ENCODE results near the gene ECT2L. TPM values are rescaled to one million over a fixed set of nuclear protein-coding genes. Genes with fewer than 3 reads are reported as not detected.

ECT2L gene
- total RNA-seq, 5 donors from 2014 or later (not counting 1 experiment from before 2014, with no cell fraction given) = 0.06 TPM; not detected in 3

GRCh38 chr6:138864343-138864890, 68.5 kb downstream of the ECT2L start:
- H3K4me1 Mint-ChIP-seq = no peaks in the 10 kb centered on the region
- no peaks in the 10 kb centered on the region for H3K9me3 ChIP-seq
- peaks cover 0 to 8% of the 10 kb centered on the region in 2 experiments for H3K27me3 ChIP-seq (replicated peaks in 1 of 2; ENCODE audit: control insufficient read depth in 2 of 2, extremely low read depth in 1 of 2, insufficient read depth in 2 of 2, low read length in 1 of 2)
- H3K4me1 ChIP-seq (ENCODE audit: control insufficient read depth in 1 of 2, extremely low read depth in 1 of 2, insufficient read depth in 2 of 2, low read length in 2 of 2) = no peaks in the 10 kb centered on the region
- WGBS (ENCODE audit: insufficient coverage) = 100% methylated on average over 2 of the region's 6 CpGs
- CTCF ChIA-PET = no interaction called here
- ATAC-seq (replicated peaks in 1 of 4) (no peak), DNase-seq (no peak)
- peaks cover 11 to 17% of the 10 kb centered on the region in 2 donors for H3K27me3 Mint-ChIP-seq
- no peak overlapping the region for H3K27ac Mint-ChIP-seq
- no peak overlapping the region for H3K27ac ChIP-seq (ENCODE audit: low read length)
- no peak overlapping the region for H3K4me3 Mint-ChIP-seq
- no peak overlapping the region for H3K4me3 ChIP-seq (ENCODE audit: control insufficient read depth in 1 of 2, extremely low read depth in 1 of 2, low read length in 1 of 2)
- H3K9me3 Mint-ChIP-seq = no peaks in the 10 kb centered on the region
- no peaks in the 10 kb centered on the region for H3K36me3 Mint-ChIP-seq
- POLR2A ChIA-PET = interaction anchor here in 1 of 2 donors (0.7 kb wide), 1 partner anchor 521 kb away, joined by 12 read pairs; no protein-coding TSS in a partner anchor
- no peaks in the 10 kb centered on the region for H3K36me3 ChIP-seq (ENCODE audit: control insufficient read depth in 2 of 2, extremely low read depth in 1 of 2, insufficient read depth in 1 of 2, low read length in 1 of 2)

DNA sequence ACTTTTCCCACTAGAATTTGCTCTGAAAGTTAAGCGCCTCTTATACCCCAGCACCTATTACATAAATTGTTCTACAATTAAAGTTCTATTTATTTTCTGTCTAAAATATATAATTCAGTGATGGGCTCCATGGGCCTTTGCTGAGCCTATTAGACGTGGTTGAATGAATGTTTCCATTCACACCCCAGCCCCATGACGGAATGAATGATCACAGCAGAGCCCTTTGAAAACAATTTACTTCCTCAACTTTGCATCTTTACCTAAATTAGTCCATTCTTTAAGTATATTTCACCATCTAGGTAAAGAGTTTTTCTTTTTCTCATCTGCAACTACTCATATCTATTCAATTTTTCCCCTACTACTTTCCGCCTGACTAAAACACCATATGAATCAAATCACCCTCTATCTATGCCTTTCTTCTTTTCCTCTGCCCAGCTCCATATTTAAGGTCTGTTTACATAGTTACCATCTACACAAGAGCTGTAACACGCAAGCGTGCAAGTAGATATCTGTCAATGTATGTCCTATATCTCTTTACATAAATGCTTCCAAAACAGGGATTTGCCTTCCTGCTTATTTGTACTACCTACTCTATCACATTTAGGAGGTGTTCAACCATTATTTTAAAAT, 69.7 kb downstream of the ECT2L start:
- POLR2A ChIA-PET = interaction anchor here in 1 of 2 donors (0.7 kb wide), 1 partner anchor 1107 kb away, joined by 6 read pairs; no protein-coding TSS in a partner anchor
- Histone ChIP-seq H3K27ac (ENCODE audit: low read length) (no peak overlapping the region), H3K36me3 (ENCODE audit: control insufficient read depth in 2 of 2, extremely low read depth in 1 of 2, insufficient read depth in 1 of 2, low read length in 1 of 2) (no peaks in the 10 kb centered on the region), H3K27me3 (replicated peaks in 1 of 2; ENCODE audit: control insufficient read depth in 2 of 2, extremely low read depth in 1 of 2, insufficient read depth in 2 of 2, low read length in 1 of 2) (peaks cover 0 to 4% of the 10 kb centered on the region in 2 experiments), H3K9me3 (no peaks in the 10 kb centered on the region), H3K4me3 (ENCODE audit: control insufficient read depth in 1 of 2, extremely low read depth in 1 of 2, low read length in 1 of 2) (no peak overlapping the region), H3K4me1 (ENCODE audit: control insufficient read depth in 1 of 2, extremely low read depth in 1 of 2, insufficient read depth in 2 of 2, low read length in 2 of 2) (no peaks in the 10 kb centered on the region)
- peaks cover 11 to 17% of the 10 kb centered on the region in 2 donors for H3K27me3 Mint-ChIP-seq
- CTCF ChIA-PET = no interaction called here
- no peaks in the 10 kb centered on the region for H3K4me1 Mint-ChIP-seq
- H3K9me3 Mint-ChIP-seq = no peaks in the 10 kb centered on the region
- no peak overlapping the region for H3K4me3 Mint-ChIP-seq
- no peak for DNase-seq
- H3K36me3 Mint-ChIP-seq = no peaks in the 10 kb centered on the region
- 67% methylated on average over 1 of the region's 6 CpGs for WGBS (ENCODE audit: insufficient coverage)
- no peak for ATAC-seq (replicated peaks in 1 of 4)
- no peak overlapping the region for H3K27ac Mint-ChIP-seq

- CTCF ChIA-PET = interaction anchor here in 1 of 2 donors (0.6 kb wide), 1 partner anchor 75 kb away, joined by 4 read pairs; no protein-coding TSS in a partner anchor
- H3K9me3 Mint-ChIP-seq = no peaks in the 10 kb centered on the region
Observed at GRCh38 chr6:138868181-138868580, 72.3 kb downstream of the ECT2L start.

GRCh38 chr6:138869398-138869797, 73.5 kb downstream of the ECT2L start:
- no peak overlapping the region for H3K4me3 ChIP-seq (ENCODE audit: control insufficient read depth in 1 of 2, extremely low read depth in 1 of 2, low read length in 1 of 2)
- no peak overlapping the region for H3K27ac Mint-ChIP-seq
- ChIA-PET POLR2A (no interaction called here), CTCF (no interaction called here)
- H3K27ac ChIP-seq (ENCODE audit: low read length) = no peak overlapping the region
- no peaks in the 10 kb centered on the region for H3K9me3 ChIP-seq
- peaks cover 4 to 6% of the 10 kb centered on the region in 2 donors for H3K27me3 Mint-ChIP-seq
- WGBS (ENCODE audit: insufficient coverage) = no CpG with 5 or more reads among the region's 4 CpGs
- DNase-seq (no peak), ATAC-seq (replicated peaks in 1 of 4) (no peak)
- H3K36me3 ChIP-seq (ENCODE audit: control insufficient read depth in 2 of 2, extremely low read depth in 1 of 2, insufficient read depth in 1 of 2, low read length in 1 of 2) = no peaks in the 10 kb centered on the region
- H3K4me3 Mint-ChIP-seq = no peak overlapping the region
- no peaks in the 10 kb centered on the region for H3K36me3 Mint-ChIP-seq
- H3K9me3 Mint-ChIP-seq = no peaks in the 10 kb centered on the region
- H3K4me1 Mint-ChIP-seq = no peaks in the 10 kb centered on the region
- no peaks in the 10 kb centered on the region for H3K4me1 ChIP-seq (ENCODE audit: control insufficient read depth in 1 of 2, extremely low read depth in 1 of 2, insufficient read depth in 2 of 2, low read length in 2 of 2)
- H3K27me3 ChIP-seq (replicated peaks in 1 of 2; ENCODE audit: control insufficient read depth in 2 of 2, extremely low read depth in 1 of 2, insufficient read depth in 2 of 2, low read length in 1 of 2) = peaks cover 0 to 3% of the 10 kb centered on the region in 2 experiments

More at GRCh38 chr6:138868181-138868580, 72.3 kb downstream of the ECT2L start:
- Histone ChIP-seq H3K27me3 (replicated peaks in 1 of 2; ENCODE audit: control insufficient read depth in 2 of 2, extremely low read depth in 1 of 2, insufficient read depth in 2 of 2, low read length in 1 of 2) (peaks cover 0 to 6% of the 10 kb centered on the region in 2 experiments), H3K27ac (ENCODE audit: low read length) (no peak overlapping the region), H3K4me1 (ENCODE audit: control insufficient read depth in 1 of 2, extremely low read depth in 1 of 2, insufficient read depth in 2 of 2, low read length in 2 of 2) (no peaks in the 10 kb centered on the region), H3K9me3 (no peaks in the 10 kb centered on the region), H3K4me3 (ENCODE audit: control insufficient read depth in 1 of 2, extremely low read depth in 1 of 2, low read length in 1 of 2) (no peak overlapping the region), H3K36me3 (ENCODE audit: control insufficient read depth in 2 of 2, extremely low read depth in 1 of 2, insufficient read depth in 1 of 2, low read length in 1 of 2) (no peaks in the 10 kb centered on the region)
- Mint-ChIP-seq H3K4me3 (no peak overlapping the region), H3K27ac (no peak overlapping the region), H3K27me3 (peaks cover 7 to 10% of the 10 kb centered on the region in 2 donors), H3K4me1 (no peaks in the 10 kb centered on the region), H3K36me3 (no peaks in the 10 kb centered on the region)
- POLR2A ChIA-PET = interaction anchor here in 1 of 2 donors (0.6 kb wide), 1 partner anchor 52 kb away, joined by 5 read pairs; no protein-coding TSS in a partner anchor
- ATAC-seq (replicated peaks in 1 of 4) (no peak), DNase-seq (no peak)

DNA sequence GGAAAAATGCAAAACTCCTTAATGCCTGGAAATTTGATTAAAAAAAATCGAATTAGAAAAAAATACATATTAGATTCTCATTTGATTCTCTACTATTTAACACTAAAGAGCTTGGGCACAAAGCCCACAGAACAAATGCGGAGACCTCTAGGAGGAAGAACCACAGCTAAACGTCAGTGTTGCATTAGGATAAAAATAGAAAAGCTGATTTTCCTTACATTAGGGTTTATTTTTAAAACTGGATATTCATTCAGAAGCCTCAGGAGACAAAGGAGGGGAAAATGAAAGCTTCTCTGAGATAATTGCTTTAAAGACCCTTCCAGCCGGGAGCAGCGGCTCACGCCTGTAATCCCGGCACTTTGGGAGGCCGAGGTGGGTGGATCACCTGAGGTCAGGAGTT, 77.3 kb downstream of the ECT2L start:
- no peaks in the 10 kb centered on the region for H3K9me3 Mint-ChIP-seq
- Histone ChIP-seq H3K4me3 (ENCODE audit: control insufficient read depth in 1 of 2, extremely low read depth in 1 of 2, low read length in 1 of 2) (no peak overlapping the region), H3K27ac (ENCODE audit: low read length) (no peak overlapping the region), H3K9me3 (no peaks in the 10 kb centered on the region), H3K4me1 (ENCODE audit: control insufficient read depth in 1 of 2, extremely low read depth in 1 of 2, insufficient read depth in 2 of 2, low read length in 2 of 2) (no peaks in the 10 kb centered on the region), H3K36me3 (ENCODE audit: control insufficient read depth in 2 of 2, extremely low read depth in 1 of 2, insufficient read depth in 1 of 2, low read length in 1 of 2) (no peaks in the 10 kb centered on the region), H3K27me3 (replicated peaks in 1 of 2; ENCODE audit: control insufficient read depth in 2 of 2, extremely low read depth in 1 of 2, insufficient read depth in 2 of 2, low read length in 1 of 2) (peaks cover 0 to 3% of the 10 kb centered on the region in 2 experiments)
- H3K4me1 Mint-ChIP-seq = no peaks in the 10 kb centered on the region
- ChIA-PET CTCF (no interaction called here), POLR2A (no interaction called here)
- no peak for ATAC-seq (replicated peaks in 1 of 4)
- 96% methylated on average over 7 of the region's 8 CpGs for WGBS (ENCODE audit: insufficient coverage)
- no peak overlapping the region for H3K4me3 Mint-ChIP-seq
- no peak overlapping the region for H3K27ac Mint-ChIP-seq
- peaks cover 0 to 4% of the 10 kb centered on the region in 2 donors for H3K27me3 Mint-ChIP-seq
- H3K36me3 Mint-ChIP-seq = no peaks in the 10 kb centered on the region
- no peak for DNase-seq

DNA sequence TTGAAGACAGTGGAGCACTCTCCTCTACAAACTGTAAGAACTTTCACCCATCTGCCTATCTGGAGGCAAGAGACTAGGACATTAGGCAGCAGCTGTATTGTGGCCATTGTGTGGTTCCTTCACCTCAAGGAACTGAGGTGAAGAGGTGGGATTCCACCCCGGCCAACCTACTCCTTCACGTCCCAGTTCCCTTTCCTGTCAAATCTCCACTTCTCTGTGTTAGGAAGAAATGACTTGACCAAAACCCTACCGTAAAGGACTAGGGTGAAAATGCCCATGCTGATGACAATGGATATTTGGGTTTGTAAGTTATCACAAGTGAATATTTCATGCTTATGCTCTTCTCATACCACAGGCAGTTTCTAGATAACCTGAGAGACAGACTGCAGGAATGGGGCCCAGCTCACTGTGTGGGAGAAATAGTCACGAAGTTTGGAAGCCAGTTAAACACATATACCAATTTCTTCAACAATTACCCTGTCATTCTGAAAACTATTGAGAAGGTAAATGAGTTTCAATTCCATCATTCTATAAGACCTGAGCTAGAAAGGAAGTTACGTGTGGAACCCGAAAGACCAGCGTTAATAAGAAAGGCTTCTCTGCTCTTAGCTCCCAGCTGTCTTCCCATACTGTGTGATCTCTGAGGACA, 86.6 kb downstream of the ECT2L start:
- Histone ChIP-seq H3K36me3 (ENCODE audit: control insufficient read depth in 2 of 2, extremely low read depth in 1 of 2, insufficient read depth in 1 of 2, low read length in 1 of 2) (no peaks in the 10 kb centered on the region), H3K9me3 (no peaks in the 10 kb centered on the region), H3K4me3 (ENCODE audit: control insufficient read depth in 1 of 2, extremely low read depth in 1 of 2, low read length in 1 of 2) (no peak overlapping the region), H3K4me1 (ENCODE audit: control insufficient read depth in 1 of 2, extremely low read depth in 1 of 2, insufficient read depth in 2 of 2, low read length in 2 of 2) (no peaks in the 10 kb centered on the region), H3K27me3 (replicated peaks in 1 of 2; ENCODE audit: control insufficient read depth in 2 of 2, extremely low read depth in 1 of 2, insufficient read depth in 2 of 2, low read length in 1 of 2) (no peaks in the 10 kb centered on the region), H3K27ac (ENCODE audit: low read length) (no peak overlapping the region)
- POLR2A ChIA-PET = no interaction called here
- no peak for DNase-seq
- no peak overlapping the region for H3K27ac Mint-ChIP-seq
- no CpG with 5 or more reads among the region's 7 CpGs for WGBS (ENCODE audit: insufficient coverage)
- H3K27me3 Mint-ChIP-seq = no peaks in the 10 kb centered on the region
- no peaks in the 10 kb centered on the region for H3K4me1 Mint-ChIP-seq
- ATAC-seq (replicated peaks in 1 of 4) = peak in 1 of 4 experiments; percentile 37
- CTCF ChIA-PET = no interaction called here
- H3K4me3 Mint-ChIP-seq = no peak overlapping the region
- no peaks in the 10 kb centered on the region for H3K9me3 Mint-ChIP-seq
- no peaks in the 10 kb centered on the region for H3K36me3 Mint-ChIP-seq
